ENCODE data around the gene DDIT4.
"Not testable (repeated sequence)": the region's sequence is repeated elsewhere in the genome, so short reads cannot be mapped to it uniquely, and the experiment has no call there.

- not testable (repeated sequence) for TF ChIP-seq CTCF (IDR thresholded peaks at IDR 0.05; ENCODE audit: insufficient read depth, low read length); REST (IDR thresholded peaks at IDR 0.05; ENCODE audit: insufficient replicate concordance, low read depth); GABPA (IDR thresholded peaks at IDR 0.05; ENCODE audit: low read depth)
These were observed 23.1 kb downstream of the DDIT4 start for GRCh38 chr10:72296829-72297280.

Measured in HL-60 (cell line).